Activated CD4-positive, alpha-beta T cell treated with anti-CD3 and anti-CD28 coated beads, Interleukin-2, amount 50 U/mL, for 4 hours (primary cell): ENCODE data around the gene CCDC6.
"Not testable (repeated sequence)": the region's sequence is repeated elsewhere in the genome, so short reads cannot be mapped to it uniquely, and the experiment has no call there.

Source experiments
- DNase-seq, 2 experiments: peaks; one replicate each; pipeline ENCODE4 v3.0.0-alpha.2; 2020

The CCDC6 gene

DNA sequence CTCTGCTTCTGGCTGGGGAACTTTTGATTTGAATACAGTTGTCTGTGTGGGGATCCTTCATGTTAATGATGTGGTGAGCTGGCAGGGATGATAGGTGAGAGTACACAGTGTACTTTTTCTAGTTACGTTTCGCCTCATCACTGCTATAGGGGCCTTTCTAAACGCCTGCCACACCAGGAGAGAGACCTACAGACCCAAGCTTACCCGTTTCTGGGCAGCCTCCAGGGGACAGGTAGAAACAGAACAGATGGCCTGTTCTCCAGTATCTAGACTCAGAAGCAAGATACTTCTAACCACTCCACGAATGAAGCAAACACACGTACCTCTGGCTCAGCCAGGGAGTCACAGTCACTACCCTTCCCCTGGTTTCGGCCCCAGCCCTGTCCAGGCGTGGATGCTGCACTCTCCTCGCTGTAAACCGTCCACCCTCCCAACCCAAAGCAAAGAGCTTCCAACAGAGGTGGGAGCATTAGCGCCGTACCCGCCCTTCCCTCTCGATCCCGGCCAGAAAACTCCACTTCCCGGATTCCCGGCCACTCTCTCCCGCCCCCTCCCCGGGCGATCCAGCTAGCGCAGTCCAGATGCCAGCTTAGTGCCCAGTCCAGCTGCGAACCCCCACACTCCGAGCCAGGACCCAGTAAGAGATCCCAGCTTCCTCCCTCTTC is 1.2 kb downstream of the CCDC6 start:
- no peak for DNase-seq

- DNase-seq, result no peak
Observed at GRCh38 chr10:59904426-59905065, 1.8 kb downstream of the CCDC6 start.

DNA sequence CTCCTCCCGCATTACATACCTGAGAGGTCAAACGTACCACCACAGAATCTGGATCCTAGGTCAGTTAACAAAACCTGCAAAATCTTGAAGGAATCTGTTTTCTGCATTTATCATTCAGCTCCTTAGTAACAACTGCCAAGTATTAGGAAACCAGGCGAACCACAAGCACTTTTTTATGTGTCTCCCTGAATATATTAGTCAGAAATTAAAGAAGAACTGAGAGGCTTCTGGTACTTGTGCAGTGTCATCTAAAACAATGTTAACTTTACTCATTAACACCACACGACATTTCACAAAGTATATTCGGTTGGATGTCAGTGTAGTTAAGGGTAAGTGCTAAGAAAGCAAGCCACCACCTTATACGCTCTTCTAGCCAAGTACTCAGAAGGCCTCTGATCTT is 2.5 kb downstream of the CCDC6 start:
- DNase-seq, result no peak

- DNase-seq, result no peak
Observed at GRCh38 chr10:59902016-59902415, 4.3 kb downstream of the CCDC6 start.

GRCh38 chr10:59901470-59901869 is 4.9 kb downstream of the CCDC6 start:
- DNase-seq, result no peak

- no peak for DNase-seq
Observed at GRCh38 chr10:59900048-59900727, 6.2 kb downstream of the CCDC6 start.

DNA sequence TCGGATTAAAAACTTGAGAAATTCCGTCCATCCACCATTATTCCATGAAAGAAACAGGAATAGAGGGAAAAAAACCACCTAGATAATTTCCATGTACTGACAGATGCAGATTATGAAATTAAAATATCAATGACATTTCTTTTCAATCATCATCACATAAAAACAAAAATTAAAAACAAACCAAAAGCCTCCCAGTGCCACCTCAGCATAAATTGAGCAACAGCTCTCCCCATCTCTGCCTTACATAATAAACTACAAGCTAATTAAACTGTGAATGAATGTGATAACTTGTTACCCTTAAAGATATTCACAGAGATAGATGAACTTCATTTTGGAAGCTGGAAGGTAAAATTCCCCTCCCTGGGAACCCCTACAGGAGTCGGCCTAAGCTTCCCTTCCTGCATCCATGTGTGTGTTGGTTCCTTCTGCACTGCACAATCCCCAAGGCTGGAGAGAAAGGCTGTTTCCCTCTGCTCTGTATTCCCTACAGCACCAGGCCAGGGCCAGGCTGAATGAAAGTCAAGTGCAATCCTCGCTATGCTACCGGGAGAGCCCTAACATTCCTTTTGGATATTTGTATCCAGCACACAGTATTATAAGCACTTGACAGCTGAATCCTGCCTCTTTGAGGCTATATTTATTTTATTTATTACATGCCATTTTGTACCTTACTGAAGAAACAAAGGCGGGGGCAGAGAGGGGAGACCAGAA is 8.1 kb downstream of the CCDC6 start:
- DNase-seq, result no peak

DNA sequence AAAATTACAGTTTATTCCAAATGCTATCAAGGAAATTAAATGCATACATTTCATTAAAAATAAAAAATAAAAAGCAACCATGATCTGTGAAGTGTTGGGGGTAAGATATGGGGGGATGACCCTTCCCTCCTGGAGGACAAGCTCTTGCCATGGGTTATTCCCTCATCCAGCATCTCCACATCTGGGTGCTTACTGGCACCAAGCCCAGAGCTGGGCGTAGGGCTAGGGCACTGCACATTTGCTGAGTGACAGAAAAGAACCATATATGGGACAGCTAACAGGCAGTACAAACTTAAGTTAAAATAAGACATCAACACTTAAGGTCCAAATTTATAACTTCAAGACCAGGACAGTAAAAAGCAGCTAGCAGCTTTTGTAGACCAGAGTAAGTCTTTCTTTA is 10.2 kb downstream of the CCDC6 start:
- DNase-seq, result no peak

GRCh38 chr10:59895629-59896116 is 10.7 kb downstream of the CCDC6 start:
- DNase-seq, result no peak

DNA sequence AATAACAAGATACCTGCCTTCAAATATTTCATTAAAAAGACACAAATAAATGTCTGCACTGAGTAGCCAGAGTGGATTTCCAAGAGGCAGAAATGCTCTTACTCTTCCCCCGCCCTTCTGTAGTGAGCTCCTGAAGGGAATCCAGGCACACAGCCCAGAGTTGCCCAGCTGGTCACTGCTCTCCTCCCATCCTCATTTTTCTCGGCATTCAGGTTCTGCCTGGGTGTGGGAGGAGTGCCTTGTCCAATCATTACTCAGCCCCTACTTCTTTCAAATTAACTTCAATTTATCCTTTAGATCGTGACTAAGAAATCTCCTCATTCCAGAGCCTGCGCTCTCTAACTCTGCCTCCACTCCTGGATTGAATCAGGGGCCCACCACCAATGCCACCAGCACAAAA is 12.2 kb downstream of the CCDC6 start:
- no peak for DNase-seq

DNA sequence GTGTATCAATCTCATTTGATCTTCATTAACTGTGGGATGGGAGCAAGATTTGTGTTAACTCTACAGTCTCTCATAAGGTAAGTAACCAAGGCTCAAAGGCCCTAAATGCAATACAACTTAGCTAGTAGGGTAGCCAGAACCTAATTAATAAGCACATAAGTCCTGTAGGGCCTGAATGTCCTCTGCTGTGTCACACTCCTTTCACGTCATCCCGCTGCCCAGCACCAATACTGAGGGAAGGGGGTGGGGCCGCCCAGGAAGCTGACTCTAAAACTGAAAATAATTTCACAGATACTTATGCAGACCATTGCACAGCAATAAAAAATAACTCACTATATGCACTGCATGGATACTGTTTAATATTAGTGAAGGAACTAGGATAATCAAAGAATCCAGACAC is 13.7 kb downstream of the CCDC6 start:
- no peak for DNase-seq

DNA sequence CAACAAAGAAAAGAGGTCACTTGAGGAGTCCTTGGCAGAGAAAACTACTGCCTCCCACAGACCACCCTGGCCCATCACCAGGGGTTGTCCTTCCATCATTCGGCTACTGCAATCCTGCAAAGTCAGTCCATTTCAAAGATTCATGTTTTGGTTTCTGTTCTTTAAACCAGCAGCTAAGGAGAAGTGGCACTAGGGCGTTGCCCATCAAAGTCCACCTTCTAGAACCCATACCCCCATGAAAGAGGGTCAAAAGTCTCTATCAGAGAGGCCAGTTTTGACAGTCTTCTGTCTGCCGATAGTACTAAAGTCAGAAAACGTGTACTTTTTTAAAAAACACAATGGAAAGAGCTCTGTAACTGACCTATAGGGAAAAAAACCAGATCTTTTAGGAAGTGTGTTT is 14.4 kb downstream of the CCDC6 start:
- DNase-seq, result no peak

DNA sequence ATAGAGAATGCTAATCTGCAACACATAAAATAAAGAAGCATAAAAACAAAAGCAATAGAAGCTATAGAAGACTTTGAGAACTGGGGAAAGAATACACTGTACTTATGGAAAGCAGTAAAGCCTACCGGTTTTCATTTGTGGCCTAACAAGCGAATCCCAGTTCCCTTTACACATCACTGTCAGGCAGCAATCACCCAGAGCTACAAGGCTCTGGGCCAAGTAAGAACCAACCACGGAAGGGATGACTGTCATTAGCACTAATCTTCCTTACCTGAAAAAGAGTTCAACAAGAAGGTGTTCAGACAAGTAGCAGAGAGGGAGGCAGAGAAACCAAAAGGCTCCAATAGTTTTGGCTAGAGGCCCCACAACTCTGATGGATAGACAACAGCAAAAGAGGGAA is 15.0 kb downstream of the CCDC6 start:
- no peak for DNase-seq

- DNase-seq, result no peak
Observed at GRCh38 chr10:59888781-59889435, 17.4 kb downstream of the CCDC6 start.

DNA sequence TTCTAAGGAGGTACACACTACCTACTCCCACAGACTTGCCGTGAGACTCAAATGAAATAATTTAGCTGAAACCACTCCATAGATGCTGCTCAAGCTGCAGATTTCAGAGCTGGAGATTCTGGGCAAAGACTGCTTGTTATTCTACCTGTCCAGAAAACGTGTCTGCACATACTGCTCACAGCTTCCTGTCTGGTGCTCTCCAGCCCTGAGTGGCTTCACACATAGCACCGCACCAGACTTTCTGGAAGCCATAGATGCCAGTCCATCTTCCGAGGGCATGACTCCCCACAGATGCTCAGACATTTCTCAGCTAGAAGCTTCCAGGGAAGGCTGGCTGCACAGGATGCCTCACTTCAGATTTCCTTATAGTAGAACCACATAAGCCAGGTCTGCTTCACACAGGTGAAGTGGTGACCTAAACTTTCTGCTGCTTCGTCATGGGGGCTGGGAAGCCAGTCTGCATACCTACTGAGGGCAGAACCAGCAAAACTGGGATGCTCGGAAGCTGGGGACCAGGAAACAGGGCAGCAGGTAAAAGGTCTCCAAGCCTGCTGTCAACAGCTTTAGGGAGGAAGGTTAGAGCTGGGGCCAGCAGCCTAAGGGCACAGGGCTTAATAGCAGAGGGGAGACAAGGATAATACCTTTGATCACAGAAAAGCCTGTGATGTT is 18.2 kb downstream of the CCDC6 start:
- no peak for DNase-seq

- no peak for DNase-seq
Observed at GRCh38 chr10:59887006-59887405, 19.4 kb downstream of the CCDC6 start.

DNA sequence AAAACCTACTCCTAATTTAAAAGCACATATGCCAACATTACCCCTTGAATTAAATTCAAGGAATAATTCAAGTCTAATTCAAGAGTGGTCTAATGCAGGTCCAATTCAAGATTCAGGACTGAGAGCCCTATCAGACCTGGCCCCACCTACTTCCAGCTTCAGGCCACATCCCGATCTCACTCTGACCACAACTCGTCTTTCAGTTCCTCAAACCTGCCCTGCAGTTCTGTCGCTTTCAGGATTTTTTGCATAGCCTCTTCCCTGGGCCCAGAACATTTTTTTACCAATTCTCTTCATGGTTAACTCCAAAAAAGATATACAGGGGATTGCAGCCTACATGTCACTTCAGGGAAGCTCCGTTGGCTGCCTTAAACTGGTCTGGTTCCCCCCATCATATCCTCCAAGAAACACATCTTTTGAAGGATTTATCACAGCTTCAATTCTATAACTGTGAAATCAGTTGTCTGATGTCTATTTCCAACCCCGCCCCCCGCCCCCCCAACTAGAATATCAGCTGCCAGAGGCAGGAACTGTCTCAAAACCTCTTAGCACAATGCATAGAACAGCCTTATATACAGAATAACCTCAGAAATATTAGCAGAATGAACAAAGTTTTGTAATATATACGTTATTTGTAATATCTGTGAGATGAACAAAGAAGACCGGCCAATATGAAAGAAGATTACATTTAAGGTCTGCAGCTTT is 20.8 kb downstream of the CCDC6 start:
- DNase-seq, result no peak

- not testable (repeated sequence) for DNase-seq
Observed at GRCh38 chr10:59884893-59885292, 21.5 kb downstream of the CCDC6 start.

GRCh38 chr10:59881640-59882039 is 24.7 kb downstream of the CCDC6 start:
- no peak for DNase-seq

DNA sequence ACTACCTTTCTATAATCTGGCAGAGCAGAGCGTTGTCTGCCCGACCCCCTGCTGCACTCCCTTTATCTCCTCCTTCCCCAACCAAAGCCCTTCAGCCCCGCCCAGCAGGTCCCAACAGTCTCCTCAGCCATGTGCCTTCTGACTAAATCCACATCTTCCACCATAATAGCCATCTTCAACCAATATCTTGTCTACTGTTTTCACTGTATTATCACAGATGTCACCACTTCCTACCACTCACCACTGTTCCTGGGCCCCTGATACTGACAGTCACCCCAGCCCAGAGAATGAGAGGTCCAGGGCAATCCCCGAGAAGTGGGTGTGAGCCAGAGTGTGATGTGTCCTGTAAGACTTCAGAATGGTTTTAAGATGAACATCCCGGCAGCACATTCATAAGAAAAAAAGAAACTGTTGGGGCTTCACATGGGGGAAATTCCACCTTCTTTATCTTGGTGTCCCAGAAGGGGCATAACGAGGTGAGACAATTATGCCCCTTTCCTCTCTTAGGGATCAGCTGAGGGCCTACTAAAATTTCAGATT is 25.3 kb downstream of the CCDC6 start:
- DNase-seq, result peak in 1 of 2 experiments; percentile 43

DNA sequence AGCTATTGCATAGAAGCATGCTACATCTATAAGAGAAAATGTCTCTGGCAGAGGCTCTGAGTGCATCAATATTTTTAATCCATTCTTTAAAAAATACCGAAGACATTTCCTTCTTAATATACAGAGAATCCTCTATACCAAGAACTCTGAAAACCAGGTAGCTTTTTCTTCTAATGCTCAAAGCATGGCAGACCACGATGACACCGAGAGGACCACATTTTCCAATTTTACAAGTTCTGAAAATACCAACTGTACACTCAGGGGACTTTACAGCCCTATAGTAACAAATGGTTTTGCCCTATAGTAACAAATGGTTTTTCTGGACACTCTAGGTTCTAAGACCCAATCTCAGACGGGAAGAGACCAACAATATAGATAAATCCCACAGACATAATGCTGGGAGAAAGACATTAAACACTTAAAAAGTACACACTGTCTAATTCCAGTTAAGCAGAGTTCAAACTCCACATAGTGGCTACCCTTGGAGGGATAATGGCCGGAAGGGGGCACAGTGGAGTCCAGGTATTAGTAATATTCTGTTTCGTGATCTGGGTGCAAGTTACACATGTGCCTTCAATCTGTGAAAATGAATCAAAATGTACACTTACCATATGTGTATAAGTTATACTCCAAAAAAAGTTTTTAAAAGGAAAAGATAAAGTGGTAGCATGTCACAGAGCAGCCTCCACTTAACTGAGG is 26.2 kb downstream of the CCDC6 start:
- DNase-seq, result no peak
